WTC11 (cell line): Measurements from ENCODE around the gene AMBP. TPM values are rescaled to one million over a fixed set of nuclear protein-coding genes. Genes with fewer than 3 reads are reported as not detected.

Source experiments
- CTCF ChIP-seq: fragments of 200-600 bp; IDR thresholded peaks from 2 replicates; pipeline ENCODE4 v1.8.0; 2022; ENCODE audit warnings: antibody characterized with exemption
- EMX1 ChIP-seq: fragments of 250-450 bp; sonication (Bioruptor Pico); IDR thresholded peaks from 2 replicates; pipeline ENCODE4 v1.8.0; 2021; ENCODE audit warnings: mild to moderate bottlenecking
- FOXP1 ChIP-seq: sonication (generic); formaldehyde crosslinking; IDR thresholded peaks from 2 replicates; pipeline ENCODE4 v1.8.0; 2022; ENCODE audit warnings: missing genetic modification reagents, mild to moderate bottlenecking, moderate library complexity, borderline replicate concordance
- GRHL2 ChIP-seq: fragments of 250-450 bp; sonication (Bioruptor Pico); IDR thresholded peaks from 2 replicates; pipeline ENCODE4 v1.8.0; 2022; ENCODE audit warnings: mild to moderate bottlenecking, moderate library complexity; ENCODE audit not compliant: insufficient replicate concordance, severe bottlenecking
- HMGXB4 ChIP-seq: sonication (generic); formaldehyde crosslinking; IDR thresholded peaks from 2 replicates; pipeline ENCODE4 v1.8.1; 2023; ENCODE audit warnings: mild to moderate bottlenecking, moderate library complexity, missing genetic modification reagents
- TEAD1 ChIP-seq: sonication (generic); formaldehyde crosslinking; IDR thresholded peaks from 2 replicates; pipeline ENCODE4 v1.8.0; 2022; ENCODE audit warnings: mild to moderate bottlenecking, missing genetic modification reagents
- TP53 ChIP-seq: sonication (generic); formaldehyde crosslinking; IDR thresholded peaks from 2 replicates; pipeline ENCODE4 v1.8.1; 2023; ENCODE audit warnings: mild to moderate bottlenecking, missing genetic modification reagents
- ZMAT4 ChIP-seq: fragments of 250-450 bp; sonication (Bioruptor Pico); IDR thresholded peaks from 2 replicates; pipeline ENCODE4 v1.9.0; 2021; ENCODE audit warnings: mild to moderate bottlenecking
- ZNF423 ChIP-seq: fragments of 250-450 bp; sonication (Bioruptor Pico); IDR thresholded peaks from 2 replicates; pipeline ENCODE4 v2.1.2; 2022; ENCODE audit warnings: mild to moderate bottlenecking, moderate library complexity
- total RNA-seq: library from RNA; stranded (reverse); gene quantifications from 3 replicates; pipeline ENCODE4 v1.2.3, GENCODE V29; 2021
- TF ChIP-seq, protein P1 (sequence below): fragments of 250-450 bp; sonication (Bioruptor Pico); IDR thresholded peaks from 2 replicates; pipeline ENCODE4 v1.9.0; 2021; ENCODE audit warnings: mild to moderate bottlenecking
- TF ChIP-seq, protein P2 (sequence below): sonication (generic); formaldehyde crosslinking; IDR thresholded peaks from 2 replicates; pipeline ENCODE4 v1.8.0; 2022; ENCODE audit warnings: missing genetic modification reagents
- TF ChIP-seq, protein P3 (sequence below): fragments of 250-450 bp; sonication (Bioruptor Pico); IDR thresholded peaks from 2 replicates; pipeline ENCODE4 v1.9.0; 2021; ENCODE audit warnings: moderate library complexity, mild to moderate bottlenecking, inconsistent platforms, borderline replicate concordance
- TF ChIP-seq, protein P4 (sequence below): sonication (generic); formaldehyde crosslinking; IDR thresholded peaks from 2 replicates; pipeline ENCODE4 v1.8.1; 2023; ENCODE audit warnings: mild to moderate bottlenecking, missing genetic modification reagents, borderline replicate concordance

Gene AMBP
- total RNA-seq, 1 experiment from 2014 or later: 3.3 TPM

- TF ChIP-seq GRHL2 (CRISPR knock-in tag): no peak
- TF ChIP-seq TP53 (CRISPR knock-in tag): no peak
- TF ChIP-seq, protein P1, sequence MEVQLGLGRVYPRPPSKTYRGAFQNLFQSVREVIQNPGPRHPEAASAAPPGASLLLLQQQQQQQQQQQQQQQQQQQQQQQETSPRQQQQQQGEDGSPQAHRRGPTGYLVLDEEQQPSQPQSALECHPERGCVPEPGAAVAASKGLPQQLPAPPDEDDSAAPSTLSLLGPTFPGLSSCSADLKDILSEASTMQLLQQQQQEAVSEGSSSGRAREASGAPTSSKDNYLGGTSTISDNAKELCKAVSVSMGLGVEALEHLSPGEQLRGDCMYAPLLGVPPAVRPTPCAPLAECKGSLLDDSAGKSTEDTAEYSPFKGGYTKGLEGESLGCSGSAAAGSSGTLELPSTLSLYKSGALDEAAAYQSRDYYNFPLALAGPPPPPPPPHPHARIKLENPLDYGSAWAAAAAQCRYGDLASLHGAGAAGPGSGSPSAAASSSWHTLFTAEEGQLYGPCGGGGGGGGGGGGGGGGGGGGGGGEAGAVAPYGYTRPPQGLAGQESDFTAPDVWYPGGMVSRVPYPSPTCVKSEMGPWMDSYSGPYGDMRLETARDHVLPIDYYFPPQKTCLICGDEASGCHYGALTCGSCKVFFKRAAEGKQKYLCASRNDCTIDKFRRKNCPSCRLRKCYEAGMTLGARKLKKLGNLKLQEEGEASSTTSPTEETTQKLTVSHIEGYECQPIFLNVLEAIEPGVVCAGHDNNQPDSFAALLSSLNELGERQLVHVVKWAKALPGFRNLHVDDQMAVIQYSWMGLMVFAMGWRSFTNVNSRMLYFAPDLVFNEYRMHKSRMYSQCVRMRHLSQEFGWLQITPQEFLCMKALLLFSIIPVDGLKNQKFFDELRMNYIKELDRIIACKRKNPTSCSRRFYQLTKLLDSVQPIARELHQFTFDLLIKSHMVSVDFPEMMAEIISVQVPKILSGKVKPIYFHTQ (CRISPR knock-in tag): no peak
- TF ChIP-seq, protein P2, sequence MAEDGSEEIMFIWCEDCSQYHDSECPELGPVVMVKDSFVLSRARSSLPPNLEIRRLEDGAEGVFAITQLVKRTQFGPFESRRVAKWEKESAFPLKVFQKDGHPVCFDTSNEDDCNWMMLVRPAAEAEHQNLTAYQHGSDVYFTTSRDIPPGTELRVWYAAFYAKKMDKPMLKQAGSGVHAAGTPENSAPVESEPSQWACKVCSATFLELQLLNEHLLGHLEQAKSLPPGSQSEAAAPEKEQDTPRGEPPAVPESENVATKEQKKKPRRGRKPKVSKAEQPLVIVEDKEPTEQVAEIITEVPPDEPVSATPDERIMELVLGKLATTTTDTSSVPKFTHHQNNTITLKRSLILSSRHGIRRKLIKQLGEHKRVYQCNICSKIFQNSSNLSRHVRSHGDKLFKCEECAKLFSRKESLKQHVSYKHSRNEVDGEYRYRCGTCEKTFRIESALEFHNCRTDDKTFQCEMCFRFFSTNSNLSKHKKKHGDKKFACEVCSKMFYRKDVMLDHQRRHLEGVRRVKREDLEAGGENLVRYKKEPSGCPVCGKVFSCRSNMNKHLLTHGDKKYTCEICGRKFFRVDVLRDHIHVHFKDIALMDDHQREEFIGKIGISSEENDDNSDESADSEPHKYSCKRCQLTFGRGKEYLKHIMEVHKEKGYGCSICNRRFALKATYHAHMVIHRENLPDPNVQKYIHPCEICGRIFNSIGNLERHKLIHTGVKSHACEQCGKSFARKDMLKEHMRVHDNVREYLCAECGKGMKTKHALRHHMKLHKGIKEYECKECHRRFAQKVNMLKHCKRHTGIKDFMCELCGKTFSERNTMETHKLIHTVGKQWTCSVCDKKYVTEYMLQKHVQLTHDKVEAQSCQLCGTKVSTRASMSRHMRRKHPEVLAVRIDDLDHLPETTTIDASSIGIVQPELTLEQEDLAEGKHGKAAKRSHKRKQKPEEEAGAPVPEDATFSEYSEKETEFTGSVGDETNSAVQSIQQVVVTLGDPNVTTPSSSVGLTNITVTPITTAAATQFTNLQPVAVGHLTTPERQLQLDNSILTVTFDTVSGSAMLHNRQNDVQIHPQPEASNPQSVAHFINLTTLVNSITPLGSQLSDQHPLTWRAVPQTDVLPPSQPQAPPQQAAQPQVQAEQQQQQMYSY: no peak
- TF ChIP-seq FOXP1 (CRISPR knock-in tag): no peak
- TF ChIP-seq ZMAT4 (CRISPR knock-in tag): no peak
- TF ChIP-seq EMX1: no peak
- TF ChIP-seq HMGXB4 (CRISPR knock-in tag): no peak
- TF ChIP-seq, protein P3, sequence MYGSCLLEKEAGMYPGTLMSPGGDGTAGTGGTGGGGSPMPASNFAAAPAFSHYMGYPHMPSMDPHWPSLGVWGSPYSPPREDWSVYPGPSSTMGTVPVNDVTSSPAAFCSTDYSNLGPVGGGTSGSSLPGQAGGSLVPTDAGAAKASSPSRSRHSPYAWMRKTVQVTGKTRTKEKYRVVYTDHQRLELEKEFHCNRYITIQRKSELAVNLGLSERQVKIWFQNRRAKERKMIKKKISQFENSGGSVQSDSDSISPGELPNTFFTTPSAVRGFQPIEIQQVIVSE (CRISPR knock-in tag): no peak
- TF ChIP-seq CTCF: no peak
- no peak for TF ChIP-seq TEAD1 (CRISPR knock-in tag)
- TF ChIP-seq, protein P4, sequence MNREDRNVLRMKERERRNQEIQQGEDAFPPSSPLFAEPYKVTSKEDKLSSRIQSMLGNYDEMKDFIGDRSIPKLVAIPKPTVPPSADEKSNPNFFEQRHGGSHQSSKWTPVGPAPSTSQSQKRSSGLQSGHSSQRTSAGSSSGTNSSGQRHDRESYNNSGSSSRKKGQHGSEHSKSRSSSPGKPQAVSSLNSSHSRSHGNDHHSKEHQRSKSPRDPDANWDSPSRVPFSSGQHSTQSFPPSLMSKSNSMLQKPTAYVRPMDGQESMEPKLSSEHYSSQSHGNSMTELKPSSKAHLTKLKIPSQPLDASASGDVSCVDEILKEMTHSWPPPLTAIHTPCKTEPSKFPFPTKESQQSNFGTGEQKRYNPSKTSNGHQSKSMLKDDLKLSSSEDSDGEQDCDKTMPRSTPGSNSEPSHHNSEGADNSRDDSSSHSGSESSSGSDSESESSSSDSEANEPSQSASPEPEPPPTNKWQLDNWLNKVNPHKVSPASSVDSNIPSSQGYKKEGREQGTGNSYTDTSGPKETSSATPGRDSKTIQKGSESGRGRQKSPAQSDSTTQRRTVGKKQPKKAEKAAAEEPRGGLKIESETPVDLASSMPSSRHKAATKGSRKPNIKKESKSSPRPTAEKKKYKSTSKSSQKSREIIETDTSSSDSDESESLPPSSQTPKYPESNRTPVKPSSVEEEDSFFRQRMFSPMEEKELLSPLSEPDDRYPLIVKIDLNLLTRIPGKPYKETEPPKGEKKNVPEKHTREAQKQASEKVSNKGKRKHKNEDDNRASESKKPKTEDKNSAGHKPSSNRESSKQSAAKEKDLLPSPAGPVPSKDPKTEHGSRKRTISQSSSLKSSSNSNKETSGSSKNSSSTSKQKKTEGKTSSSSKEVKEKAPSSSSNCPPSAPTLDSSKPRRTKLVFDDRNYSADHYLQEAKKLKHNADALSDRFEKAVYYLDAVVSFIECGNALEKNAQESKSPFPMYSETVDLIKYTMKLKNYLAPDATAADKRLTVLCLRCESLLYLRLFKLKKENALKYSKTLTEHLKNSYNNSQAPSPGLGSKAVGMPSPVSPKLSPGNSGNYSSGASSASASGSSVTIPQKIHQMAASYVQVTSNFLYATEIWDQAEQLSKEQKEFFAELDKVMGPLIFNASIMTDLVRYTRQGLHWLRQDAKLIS (CRISPR knock-in tag): no peak
- TF ChIP-seq ZNF423 (CRISPR knock-in tag): no peak
Observed at GRCh38 chr9:114093031-114093471, 15.0 kb upstream of the AMBP start (continued).
